ENCODE measurements around the gene NDRG4. TPM values are rescaled to one million over a fixed set of nuclear protein-coding genes. Genes with fewer than 3 reads are reported as not detected.

Gene NDRG4
- total RNA-seq, 1 donor from 2014 or later = 150 TPM

DNA sequence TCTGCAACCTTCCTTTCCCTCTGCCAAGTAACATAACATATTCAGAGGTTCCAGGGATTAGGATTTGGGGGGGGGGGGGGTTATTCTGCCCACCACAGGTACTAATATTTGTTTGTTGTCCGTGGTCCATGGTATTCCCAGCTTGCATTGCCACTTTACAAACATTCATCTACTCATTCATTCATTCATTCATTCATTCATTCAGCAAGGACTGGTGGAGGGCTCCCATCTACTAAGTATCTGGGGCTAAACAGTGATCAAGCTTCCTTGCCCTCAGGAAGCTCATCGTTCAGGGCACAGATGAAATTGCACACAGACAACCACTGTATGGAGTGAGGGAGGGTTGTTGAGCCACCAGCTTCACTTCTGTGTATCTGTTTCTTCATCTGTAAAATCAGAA lies 45.8 kb upstream of the NDRG4 start:
- Histone ChIP-seq H3K36me3 (no peaks in the 10 kb centered on the region), H3K4me1 (no peaks in the 10 kb centered on the region), H3K27ac (no peak overlapping the region), H3K27me3 (no peaks in the 10 kb centered on the region), H3K9me3 (no peaks in the 10 kb centered on the region), H3K4me3 (no peak overlapping the region)
- intact Hi-C loops (cut with DNase I) = no loop called here
- DNase-seq (ENCODE audit: low spot score in 2 of 2) = no peak
- TF ChIP-seq, protein P1, sequence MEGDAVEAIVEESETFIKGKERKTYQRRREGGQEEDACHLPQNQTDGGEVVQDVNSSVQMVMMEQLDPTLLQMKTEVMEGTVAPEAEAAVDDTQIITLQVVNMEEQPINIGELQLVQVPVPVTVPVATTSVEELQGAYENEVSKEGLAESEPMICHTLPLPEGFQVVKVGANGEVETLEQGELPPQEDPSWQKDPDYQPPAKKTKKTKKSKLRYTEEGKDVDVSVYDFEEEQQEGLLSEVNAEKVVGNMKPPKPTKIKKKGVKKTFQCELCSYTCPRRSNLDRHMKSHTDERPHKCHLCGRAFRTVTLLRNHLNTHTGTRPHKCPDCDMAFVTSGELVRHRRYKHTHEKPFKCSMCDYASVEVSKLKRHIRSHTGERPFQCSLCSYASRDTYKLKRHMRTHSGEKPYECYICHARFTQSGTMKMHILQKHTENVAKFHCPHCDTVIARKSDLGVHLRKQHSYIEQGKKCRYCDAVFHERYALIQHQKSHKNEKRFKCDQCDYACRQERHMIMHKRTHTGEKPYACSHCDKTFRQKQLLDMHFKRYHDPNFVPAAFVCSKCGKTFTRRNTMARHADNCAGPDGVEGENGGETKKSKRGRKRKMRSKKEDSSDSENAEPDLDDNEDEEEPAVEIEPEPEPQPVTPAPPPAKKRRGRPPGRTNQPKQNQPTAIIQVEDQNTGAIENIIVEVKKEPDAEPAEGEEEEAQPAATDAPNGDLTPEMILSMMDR (IDR thresholded peaks at IDR 0.05) = no peak

DNA sequence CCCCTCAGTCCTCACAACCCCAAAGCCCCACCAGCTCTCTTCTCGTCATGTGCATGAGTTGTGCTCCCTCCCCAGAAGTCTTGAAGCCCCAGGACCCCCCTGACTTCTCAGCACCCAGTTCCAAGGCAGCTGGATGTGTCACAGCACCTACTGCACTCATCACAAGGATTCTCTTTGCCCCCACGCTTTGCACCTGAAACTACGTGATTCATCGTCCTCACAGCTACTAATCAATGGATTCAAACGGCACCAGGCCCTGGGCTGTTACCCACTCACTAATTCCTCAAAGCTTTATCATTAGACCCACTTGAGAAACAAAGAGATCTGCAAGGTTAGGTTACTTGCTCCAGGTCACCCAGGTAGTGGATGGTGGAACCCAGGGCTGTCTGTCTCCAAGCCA lies 45.1 kb upstream of the NDRG4 start:
- Histone ChIP-seq H3K27me3 (no peaks in the 10 kb centered on the region), H3K9me3 (no peaks in the 10 kb centered on the region), H3K27ac (no peak overlapping the region), H3K36me3 (no peaks in the 10 kb centered on the region), H3K4me3 (no peak overlapping the region), H3K4me1 (no peaks in the 10 kb centered on the region)
- DNase-seq (ENCODE audit: low spot score in 2 of 2) = no peak
- TF ChIP-seq, protein P1 (IDR thresholded peaks at IDR 0.05) = no peak
- intact Hi-C loops (cut with DNase I) = no loop called here

DNA sequence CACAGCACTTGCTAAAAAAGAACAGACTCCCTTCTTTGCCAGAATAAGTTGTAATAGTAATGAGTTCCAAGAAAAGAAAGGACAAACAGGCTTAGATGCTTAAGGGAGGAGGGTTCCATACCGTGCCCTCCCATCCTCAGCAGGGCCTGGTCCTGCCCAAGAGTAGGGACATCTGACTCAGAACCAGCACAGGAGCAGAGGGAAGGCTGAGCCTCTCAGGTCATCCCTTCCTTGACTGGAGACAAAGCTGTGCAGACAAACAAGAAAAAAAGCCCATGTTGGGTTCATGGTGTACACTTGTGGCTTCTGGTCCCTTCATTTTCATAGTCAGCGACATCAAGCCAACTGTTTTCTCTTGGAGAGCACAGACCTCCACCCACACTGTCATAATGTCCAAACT lies 44.2 kb upstream of the NDRG4 start:
- intact Hi-C loops (cut with DNase I) = no loop called here

DNA sequence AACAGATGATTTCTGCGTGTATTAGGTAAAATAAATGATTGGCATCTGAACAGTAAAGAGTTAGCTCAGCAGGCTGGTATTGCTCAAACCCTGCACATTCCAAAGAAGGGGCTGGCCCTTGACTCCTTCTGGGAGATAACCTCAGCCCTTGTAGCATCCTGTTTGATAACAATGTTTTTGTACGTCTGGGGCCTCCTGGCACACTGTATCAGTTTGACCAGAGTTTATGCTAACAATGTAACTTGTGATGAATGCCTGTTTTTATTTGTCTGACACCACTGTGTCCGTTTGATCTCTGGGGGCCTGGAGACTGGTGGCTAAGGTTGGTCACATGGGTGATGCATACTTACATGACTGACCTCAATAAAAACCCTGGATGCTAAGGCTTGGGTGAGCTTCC lies 43.8 kb upstream of the NDRG4 start:
- Histone ChIP-seq H3K9me3 (no peaks in the 10 kb centered on the region), H3K4me3 (no peak overlapping the region), H3K27me3 (no peaks in the 10 kb centered on the region), H3K36me3 (no peaks in the 10 kb centered on the region), H3K27ac (no peak overlapping the region), H3K4me1 (no peaks in the 10 kb centered on the region)
- DNase-seq (ENCODE audit: low spot score in 2 of 2) = no peak
- intact Hi-C loops (cut with DNase I) = no loop called here
- TF ChIP-seq, protein P1 (IDR thresholded peaks at IDR 0.05) = no peak

More for the DNA sequence above, 44.2 kb upstream of the NDRG4 start:
- Histone ChIP-seq H3K36me3 (no peaks in the 10 kb centered on the region), H3K9me3 (no peaks in the 10 kb centered on the region), H3K4me3 (no peak overlapping the region), H3K27me3 (no peaks in the 10 kb centered on the region), H3K27ac (no peak overlapping the region), H3K4me1 (no peaks in the 10 kb centered on the region)
- TF ChIP-seq, protein P1 (IDR thresholded peaks at IDR 0.05) = no peak
- no peak for DNase-seq (ENCODE audit: low spot score in 2 of 2)

DNA sequence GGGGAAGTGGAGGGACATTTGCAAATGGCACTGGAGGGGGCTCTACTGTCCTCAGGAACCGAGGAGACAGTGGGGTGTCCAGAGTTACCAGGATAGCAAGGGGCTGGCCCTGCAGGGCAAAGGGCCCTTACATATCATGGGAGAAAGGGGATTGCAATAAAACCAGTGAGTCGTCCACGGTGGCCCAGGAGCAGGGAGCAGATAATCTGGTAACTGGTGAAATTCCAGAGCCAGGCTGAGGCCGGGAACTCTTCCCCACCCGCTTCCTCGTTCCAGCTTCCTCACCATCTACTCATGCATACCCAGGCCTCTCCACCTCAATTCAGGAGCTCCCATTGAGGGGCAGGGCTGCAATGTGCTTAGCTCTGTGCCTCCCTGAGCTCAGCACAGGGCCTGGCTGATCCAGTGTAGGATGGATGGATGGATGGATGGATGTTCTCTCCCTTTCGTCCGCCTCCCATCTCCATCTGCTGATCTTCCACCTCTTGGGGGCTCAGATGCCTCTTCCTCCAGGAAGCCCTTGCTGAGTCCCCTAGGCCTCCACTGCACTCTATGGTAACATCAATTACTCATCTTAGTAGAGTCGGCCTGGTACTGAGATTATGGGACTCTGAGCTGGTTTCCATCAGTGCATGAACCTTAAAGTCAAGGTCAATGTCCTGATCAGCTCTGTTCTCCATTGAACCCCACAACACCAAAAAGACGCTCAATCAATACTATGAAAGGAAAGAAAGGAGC lies 41.2 kb upstream of the NDRG4 start:
- H3K9me3 ChIP-seq = no peaks in the 10 kb centered on the region
- no peak for DNase-seq (ENCODE audit: low spot score in 2 of 2)
- H3K36me3 ChIP-seq = no peaks in the 10 kb centered on the region
- no peak overlapping the region for H3K27ac ChIP-seq
- TF ChIP-seq, protein P1 (IDR thresholded peaks at IDR 0.05) = no peak
- intact Hi-C loops (cut with DNase I) = no loop called here
- peaks cover 0 to under 1% of the 10 kb centered on the region in 2 donors for H3K4me1 ChIP-seq
- H3K4me3 ChIP-seq = no peak overlapping the region
- H3K27me3 ChIP-seq = peaks cover 6% of the 10 kb centered on the region
